Astrocyte of the cerebellum (primary cell): ENCODE measurements around the gene TUBG2.

Source experiments
- DNase-seq: peaks from one replicate; pipeline ENCODE4 v3.0.0-alpha.2; 2011; ENCODE audit warnings: low read depth
- H3K4me3 ChIP-seq: 2 replicates; pipeline ENCODE4 v1.5.1; 2011; ENCODE audit warnings: mild to moderate bottlenecking, low read depth, low read length, moderate library complexity
- in situ Hi-C: cut with HindIII; loops from 2 replicates; pipeline ENCODE4 v1.10.0; 2017; ENCODE audit warnings: low sequenced_read_pairs
- TF ChIP-seq, protein P1 (sequence below): IDR thresholded peaks from 2 replicates; pipeline ENCODE4 v1.5.1; 2012; ENCODE audit warnings: low read length, low read depth, moderate library complexity, mild to moderate bottlenecking; ENCODE audit errors: missing control alignments

Gene TUBG2

DNA sequence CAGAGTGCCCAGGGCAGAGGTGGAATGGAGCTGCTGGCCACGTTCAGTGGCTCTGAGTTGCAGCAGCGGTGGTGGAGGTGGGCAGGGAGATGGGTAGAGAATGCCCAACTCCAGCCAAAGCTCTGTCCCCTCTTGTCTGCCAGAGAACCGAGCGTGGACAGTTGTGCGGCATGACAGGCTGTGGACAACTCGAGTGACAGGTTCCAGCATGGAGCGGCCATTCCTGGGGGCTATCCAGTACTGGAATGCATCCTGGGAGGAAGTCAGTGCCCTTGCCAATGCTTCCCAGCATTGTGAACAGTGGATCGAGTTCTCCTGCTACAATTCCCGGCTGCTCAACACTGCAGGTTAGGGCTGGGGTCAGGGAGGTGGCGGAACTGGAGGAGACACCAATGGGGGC, 31.5 kb downstream of the TUBG2 start:
- in situ Hi-C loops, result no loop called here
- TF ChIP-seq, protein P1, sequence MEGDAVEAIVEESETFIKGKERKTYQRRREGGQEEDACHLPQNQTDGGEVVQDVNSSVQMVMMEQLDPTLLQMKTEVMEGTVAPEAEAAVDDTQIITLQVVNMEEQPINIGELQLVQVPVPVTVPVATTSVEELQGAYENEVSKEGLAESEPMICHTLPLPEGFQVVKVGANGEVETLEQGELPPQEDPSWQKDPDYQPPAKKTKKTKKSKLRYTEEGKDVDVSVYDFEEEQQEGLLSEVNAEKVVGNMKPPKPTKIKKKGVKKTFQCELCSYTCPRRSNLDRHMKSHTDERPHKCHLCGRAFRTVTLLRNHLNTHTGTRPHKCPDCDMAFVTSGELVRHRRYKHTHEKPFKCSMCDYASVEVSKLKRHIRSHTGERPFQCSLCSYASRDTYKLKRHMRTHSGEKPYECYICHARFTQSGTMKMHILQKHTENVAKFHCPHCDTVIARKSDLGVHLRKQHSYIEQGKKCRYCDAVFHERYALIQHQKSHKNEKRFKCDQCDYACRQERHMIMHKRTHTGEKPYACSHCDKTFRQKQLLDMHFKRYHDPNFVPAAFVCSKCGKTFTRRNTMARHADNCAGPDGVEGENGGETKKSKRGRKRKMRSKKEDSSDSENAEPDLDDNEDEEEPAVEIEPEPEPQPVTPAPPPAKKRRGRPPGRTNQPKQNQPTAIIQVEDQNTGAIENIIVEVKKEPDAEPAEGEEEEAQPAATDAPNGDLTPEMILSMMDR, result no peak
- no peak for DNase-seq
- no peak overlapping the region for H3K4me3 ChIP-seq

DNA sequence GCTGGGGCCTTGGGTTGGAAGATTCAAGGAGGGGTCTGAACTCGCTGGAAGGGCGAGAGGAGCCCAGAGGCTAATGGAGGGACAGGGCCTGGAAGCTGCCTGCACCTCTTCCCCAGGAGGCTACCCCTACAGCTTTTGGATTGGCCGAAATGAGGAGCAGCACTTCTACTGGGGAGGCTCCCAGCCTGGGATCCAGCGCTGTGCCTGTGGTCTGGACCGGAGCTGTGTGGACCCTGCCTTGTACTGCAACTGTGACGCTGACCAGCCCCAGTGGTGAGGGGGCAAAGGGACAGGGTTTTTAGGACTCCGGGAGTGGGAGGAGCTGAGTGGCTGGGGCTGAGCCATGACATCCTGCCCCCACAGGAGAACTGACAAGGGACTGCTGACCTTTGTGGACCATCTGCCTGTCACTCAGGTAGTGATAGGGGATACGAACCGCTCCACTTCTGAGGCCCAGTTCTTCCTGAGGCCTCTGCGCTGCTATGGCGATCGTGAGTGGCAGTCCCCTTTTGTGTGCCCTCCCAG, 32.0 kb downstream of the TUBG2 start:
- DNase-seq, result no peak
- TF ChIP-seq, protein P1, result no peak
- in situ Hi-C loops, result no loop called here
- H3K4me3 ChIP-seq, result no peak overlapping the region

DNA sequence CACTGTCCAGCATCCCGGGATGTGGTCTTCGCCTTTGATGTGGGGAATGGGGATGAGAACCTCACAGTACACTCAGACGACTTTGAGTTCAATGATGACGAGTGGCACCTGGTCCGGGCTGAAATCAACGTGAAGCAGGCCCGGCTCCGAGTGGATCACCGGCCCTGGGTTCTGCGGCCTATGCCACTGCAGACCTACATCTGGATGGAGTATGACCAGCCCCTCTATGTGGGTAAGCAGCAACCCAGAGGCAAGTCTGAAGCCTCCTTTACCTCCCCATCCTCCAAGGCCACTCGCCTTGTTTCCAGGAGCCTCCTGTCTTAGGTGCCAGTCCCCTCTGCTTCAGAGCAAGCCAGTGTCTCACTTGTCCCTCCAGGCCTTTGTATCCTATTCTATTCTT, 33.4 kb downstream of the TUBG2 start:
- TF ChIP-seq, protein P1, result no peak
- no peak overlapping the region for H3K4me3 ChIP-seq
- in situ Hi-C loops, result no loop called here
- no peak for DNase-seq

DNA sequence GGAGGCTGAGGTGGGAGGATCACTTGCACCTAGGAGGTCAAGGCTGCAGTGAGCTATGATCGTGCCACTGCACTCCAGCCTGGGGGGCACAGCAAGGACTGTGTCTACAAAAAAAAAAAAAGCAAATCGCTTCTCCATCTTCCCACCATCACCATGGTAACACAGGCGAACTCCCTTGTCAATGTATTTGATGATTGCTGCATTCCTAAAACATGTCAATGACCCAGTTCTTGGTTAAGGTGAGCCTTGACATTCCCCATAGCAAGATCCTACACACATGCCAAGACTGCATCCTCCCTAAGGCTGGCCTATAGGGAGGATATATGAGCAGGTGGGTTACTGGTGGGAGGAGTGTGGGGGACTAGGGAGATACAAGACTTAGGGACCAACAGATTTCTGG, 35.4 kb downstream of the TUBG2 start:
- TF ChIP-seq, protein P1, result no peak
- in situ Hi-C loops, result no loop called here
- DNase-seq, result no peak
- H3K4me3 ChIP-seq, result no peak overlapping the region

DNA sequence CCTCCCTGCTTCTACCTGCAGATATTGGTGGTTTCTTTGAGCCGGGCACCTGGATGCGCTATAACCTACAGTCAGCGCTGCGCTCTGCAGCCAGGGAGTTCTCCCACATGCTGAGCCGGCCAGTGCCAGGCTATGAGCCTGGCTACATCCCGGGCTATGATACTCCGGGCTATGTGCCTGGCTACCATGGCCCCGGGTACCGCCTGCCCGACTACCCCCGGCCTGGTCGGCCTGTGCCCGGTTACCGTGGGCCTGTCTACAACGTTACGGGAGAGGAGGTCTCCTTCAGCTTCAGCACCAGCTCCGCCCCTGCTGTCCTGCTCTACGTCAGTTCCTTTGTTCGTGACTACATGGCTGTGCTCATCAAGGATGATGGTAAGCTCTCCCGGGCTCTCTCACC, 36.4 kb downstream of the TUBG2 start:
- DNase-seq, result no peak
- in situ Hi-C loops, result no loop called here
- TF ChIP-seq, protein P1, result no peak
- H3K4me3 ChIP-seq, result no peak overlapping the region

DNA sequence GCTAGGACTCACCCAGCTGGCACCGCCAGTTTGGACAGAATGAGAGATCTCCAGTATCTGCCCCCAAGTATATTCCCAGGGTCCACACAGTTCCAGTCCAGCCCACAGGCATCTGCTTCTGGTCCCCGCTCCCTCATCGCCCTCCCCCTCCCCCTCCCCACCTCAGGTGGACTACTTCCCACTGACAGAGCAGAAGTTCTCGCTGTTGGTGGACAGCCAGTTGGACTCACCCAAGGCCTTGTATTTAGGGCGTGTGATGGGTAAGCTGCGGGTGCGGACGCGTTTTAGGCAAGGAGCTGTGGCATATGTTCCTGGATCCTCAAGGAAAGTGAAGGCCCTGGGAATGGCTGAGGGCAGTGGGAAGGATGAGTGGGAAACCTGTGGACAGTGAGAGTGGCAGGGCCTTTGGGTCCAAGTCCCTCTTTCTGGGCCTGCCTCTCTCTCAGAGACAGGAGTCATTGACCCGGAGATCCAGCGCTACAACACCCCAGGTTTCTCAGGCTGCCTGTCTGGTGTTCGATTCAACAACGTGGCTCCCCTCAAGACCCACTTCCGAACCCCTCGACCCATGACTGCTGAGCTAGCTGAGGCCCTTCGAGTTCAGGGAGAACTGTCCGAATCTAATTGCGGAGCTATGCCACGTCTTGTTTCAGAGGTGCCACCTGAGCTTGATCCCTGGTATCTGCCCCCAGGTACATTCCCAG, 38.2 kb downstream of the TUBG2 start:
- TF ChIP-seq, protein P1, result no peak
- in situ Hi-C loops, result no loop called here
- H3K4me3 ChIP-seq, result no peak overlapping the region
- DNase-seq, result no peak
